Adrenal gland (tissue), 12 donors: ENCODE results near the gene SLC34A1. TPM values are rescaled to one million over a fixed set of nuclear protein-coding genes. Genes with fewer than 3 reads are reported as not detected.
A peak's percentile ranks its signal among the peaks of the same experiment; 100 is the strongest.

Experiments
- DNase-seq, 7 donors: peaks; one replicate each; pipeline ENCODE4 v3.0.0-alpha.2; 2019 to 2020
- H3K27ac ChIP-seq, 5 donors: fragments of 200-600 bp; sonication (generic) in 4 of 5; 1 replicate in 3 of 5; 2 replicates in 2 of 5; pipeline versions ENCODE4 v1.5.1 to v1.8.0; 2016 to 2020; ENCODE audit warnings: mild to moderate bottlenecking in 1 of 5
- H3K27me3 ChIP-seq: fragments of 200-600 bp; 2 replicates; pipeline ENCODE4 v1.8.0; 2021
- H3K36me3 ChIP-seq, 2 donors: fragments of 200-600 bp; replicated peaks in 1 of 2; 1 replicate in 1 of 2; 2 replicates in 1 of 2; pipeline versions ENCODE4 v1.5.1 to v1.8.0; 2018 to 2022
- H3K4me1 ChIP-seq, 2 donors: fragments of 200-600 bp; replicated peaks in 1 of 2; 1 replicate in 1 of 2; 2 replicates in 1 of 2; pipeline versions ENCODE4 v1.5.1 to v1.8.0; 2018 to 2021
- H3K4me3 ChIP-seq, 4 donors: fragments of 200-600 bp; sonication (generic) in 3 of 4; one replicate each; pipeline ENCODE4 v1.5.1; 2016 to 2018
- H3K9me3 ChIP-seq, 3 donors: fragments of 200-600 bp; sonication (generic) in 1 of 3; replicated peaks in 1 of 3; 1 replicate in 2 of 3; 2 replicates in 1 of 3; pipeline versions ENCODE4 v1.5.1 to v1.8.0; 2016 to 2021
- CTCF ChIP-seq, 6 experiments: fragments of 450-650 bp in 4 of 6; fragments of 200-600 bp in 2 of 6; sonication (generic) in 1 of 6; IDR thresholded peaks; 1 replicate in 5 of 6; 2 replicates in 1 of 6; pipeline versions ENCODE4 v1.5.1 to v1.8.0; 2016 to 2021; ENCODE audit warnings: antibody characterized with exemption in 6 of 6, mild to moderate bottlenecking in 2 of 6, moderate library complexity in 1 of 6
- POLR2A ChIP-seq, 2 donors: fragments of 450-650 bp; IDR thresholded peaks; one replicate each; pipeline ENCODE4 v1.6.1; 2017; ENCODE audit warnings: antibody characterized with exemption in 2 of 2, mild to moderate bottlenecking in 2 of 2, moderate library complexity in 1 of 2
- WGBS, 4 donors: extraction: QIAGEN DNeasy Blood & Tissue Kit in 2 of 4; methylation state at CpG; one replicate each; pipeline versions ENCODE4 v1.1.5 to v1.1.7; 2013 to 2017; 5-methylcytosine and 5-hydroxymethylcytosine counted together
- intact Hi-C, 2 donors: fragments of 100-400 bp; cut with DNase I; formaldehyde crosslinking; loops; one replicate each; pipeline versions ENCODE4 v1.14.1 to v1.15.0; 2022 to 2023
- polyA plus RNA-seq, 3 donors: library from polyadenylated mRNA; stranded (reverse); fragments of 200-250 nt in 2 of 3; fragments of 350-450 nt in 1 of 3; fragmentation: Illumina TruSeq in 1 of 3; extraction: RNeasy Lipid Tissue Mini Kit (QIAGEN cat#74804) in 1 of 3; gene quantifications; one replicate each; pipeline ENCODE4 v1.2.3, GENCODE V29; 2013 to 2014
- total RNA-seq, 9 donors: library from RNA; depleted of rRNA in 4 of 9; stranded (reverse); fragments of >200 nt in 4 of 9; fragments of 120-200 nt in 1 of 9; fragmentation: NEBNext Ultra II Directional in 1 of 9; extraction: Animal tissue kit (Norgen Biotek cat#: 25700) in 1 of 9; gene quantifications; one replicate each; pipeline versions ENCODE4 v1.1.0 to v1.2.4, GENCODE V29; 2013 to 2023
- donor health status: healthy with polysubstance abuse.
- donor health status: Bipolar disorder and iron deficiency.
- donor health status: DM: yes; HTN: yes; CAD: no.
- donor health status: DM: no; HTN: no; CAD: no.
- donor health status: DM: no; HTN: no; CAD: no.
- donor health status: DM: yes; HTN: yes; CAD: no.

SLC34A1 gene
- total and polyA plus RNA-seq, 12 donors, result not detected

DNA sequence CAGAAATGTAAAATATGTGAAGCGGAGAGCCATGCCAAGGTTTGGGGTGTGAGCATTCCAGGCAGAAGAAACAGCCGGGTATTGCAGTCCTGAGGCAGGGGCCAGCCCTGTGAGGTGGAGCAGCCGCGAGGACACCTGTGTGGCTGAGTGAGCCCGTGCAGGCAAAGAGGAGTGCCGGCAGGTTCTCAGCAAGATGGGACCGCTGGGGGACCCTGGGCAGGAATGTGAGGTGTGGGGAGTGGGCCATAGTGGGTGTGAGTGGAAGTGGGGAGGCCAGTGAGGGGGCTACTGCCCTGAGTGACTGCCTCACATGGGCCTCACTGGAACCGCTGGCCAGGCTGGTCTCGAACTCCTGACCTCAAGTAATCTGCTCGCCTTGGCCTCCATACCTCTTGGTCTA, 54.2 kb downstream of the SLC34A1 start:
- TF ChIP-seq POLR2A (IDR thresholded peaks at IDR 0.05), result no peak
- no peak for TF ChIP-seq CTCF (IDR thresholded peaks at IDR 0.05)
- no peak overlapping the region for H3K27ac ChIP-seq
- no peaks in the 10 kb centered on the region for H3K9me3 ChIP-seq
- no peak overlapping the region for H3K4me3 ChIP-seq
- DNase-seq, result peak in 1 of 7 donors; percentile 11
- intact Hi-C loops, result no loop called here
- 91 to 96% (median 94%) methylated on average over 9 to 10 of the region's 10 CpGs for WGBS, 4 donors
- peaks cover 0 to 4% of the 10 kb centered on the region in 2 donors for H3K4me1 ChIP-seq
- no peaks in the 10 kb centered on the region for H3K27me3 ChIP-seq
- peaks cover 0 to 42% of the 10 kb centered on the region in 2 donors for H3K36me3 ChIP-seq

DNA sequence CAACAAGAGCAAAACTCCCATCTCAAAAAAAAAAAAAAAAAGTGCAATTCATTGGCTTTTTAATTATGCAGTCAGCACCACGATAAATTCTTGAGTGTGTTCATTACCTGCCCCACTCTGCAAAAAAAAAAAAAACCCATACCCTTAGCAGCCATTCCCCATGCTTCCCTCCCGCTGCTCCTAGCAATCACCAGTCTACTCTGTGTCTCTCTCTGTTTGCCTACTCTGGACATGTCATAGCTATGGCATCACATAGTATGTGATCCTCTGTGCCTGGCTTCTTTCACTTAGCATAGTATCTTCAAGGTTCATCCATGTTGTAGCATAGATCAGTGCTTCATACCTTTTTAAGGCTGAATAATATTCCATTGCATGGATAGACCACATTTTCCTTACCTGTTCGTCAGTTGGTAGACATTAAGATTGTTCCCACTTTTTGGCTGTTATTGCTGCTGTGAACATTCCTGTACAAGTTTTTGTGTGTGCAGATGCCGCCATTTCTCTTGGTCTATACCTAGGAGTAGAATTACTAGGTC, 55.4 kb downstream of the SLC34A1 start:
- WGBS, 4 donors, result 87 to 99% (median 97%) methylated on average over 4 of the region's 4 CpGs
- DNase-seq, result no peak
- TF ChIP-seq POLR2A (IDR thresholded peaks at IDR 0.05), result no peak
- no peak for TF ChIP-seq CTCF (IDR thresholded peaks at IDR 0.05)
- H3K36me3 ChIP-seq, result peaks cover 0 to 31% of the 10 kb centered on the region in 2 donors
- peaks cover 0 to 4% of the 10 kb centered on the region in 2 donors for H3K4me1 ChIP-seq
- H3K27ac ChIP-seq, result peak overlapping the region in 1 of 5 donors; percentile 51
- no peaks in the 10 kb centered on the region for H3K27me3 ChIP-seq
- intact Hi-C loops, result no loop called here
- no peaks in the 10 kb centered on the region for H3K9me3 ChIP-seq
- H3K4me3 ChIP-seq, result no peak overlapping the region

GRCh38 chr5:177440211-177440989, 56.2 kb downstream of the SLC34A1 start:
- DNase-seq, result peak in 1 of 7 donors; percentile 75

More at GRCh38 chr5:177440211-177440989, 56.2 kb downstream of the SLC34A1 start:
- H3K9me3 ChIP-seq, result no peaks in the 10 kb centered on the region
- peaks cover 0 to 4% of the 10 kb centered on the region in 2 donors for H3K4me1 ChIP-seq
- H3K27me3 ChIP-seq, result no peaks in the 10 kb centered on the region
- peak overlapping the region in 1 of 5 donors; percentile 51 for H3K27ac ChIP-seq
- TF ChIP-seq CTCF (IDR thresholded peaks at IDR 0.05), result no peak
- no peak for TF ChIP-seq POLR2A (IDR thresholded peaks at IDR 0.05)
- H3K4me3 ChIP-seq, result no peak overlapping the region
- peaks cover 0 to 24% of the 10 kb centered on the region in 2 donors for H3K36me3 ChIP-seq
- 71 to 91% (median 89%) methylated on average over 7 to 24 of the region's 24 CpGs for WGBS, 4 donors
- intact Hi-C loops, result no loop called here
